ENCODE measurements around the gene SOCS4. TPM values are rescaled to one million over a fixed set of nuclear protein-coding genes. Genes with fewer than 3 reads are reported as not detected.
"Not testable (repeated sequence)": the region's sequence is repeated elsewhere in the genome, so short reads cannot be mapped to it uniquely, and the experiment has no call there.

SOCS4 gene
- total RNA-seq: 10 to 100 TPM; 29.9 to 30.3 TPM

GRCh38 chr14:55026793-55027561 is at the start of gene SOCS4, which contains the start of gene WDHD1:
SOCS4 (plus strand) TSS chr14:55027236; CDS start chr14:55043042, 15,806 bp downstream.
WDHD1 (minus strand) TSS chr14:55027099; CDS start chr14:55026787, 312 bp downstream.
- CTCF ChIA-PET: interaction anchor here (0.6 to 3.5 kb wide), 14 partner anchors 9 to 543 kb away, joined by 3 to 29 read pairs (median 3); partner anchors contain the start of genes GCH1 and MAPK1IP1L
- POLR2A ChIA-PET: no interaction called here
- no peaks in the 10 kb centered on the region for H3K27me3 Mint-ChIP-seq
- peak within 1 kb of the TSS; percentile 95 for H3K27ac Mint-ChIP-seq
- H3K4me1 Mint-ChIP-seq: peaks cover 53% of the 10 kb centered on the region
- peaks cover 18% of the 10 kb centered on the region for H3K36me3 Mint-ChIP-seq (ENCODE audit: low read depth)
- peak; percentile 96 for DNase-seq
- no peaks in the 10 kb centered on the region for H3K9me3 Mint-ChIP-seq
- peak within 1 kb of the TSS; percentile 91 for H3K4me3 Mint-ChIP-seq

GRCh38 chr14:54979039-54979438 is 48.0 kb upstream of the SOCS4 start:
- Mint-ChIP-seq H3K4me3 (no peak overlapping the region), H3K4me1 (peaks cover 16% of the 10 kb centered on the region), H3K36me3 (ENCODE audit: low read depth) (peaks cover 33% of the 10 kb centered on the region), H3K27ac (peak overlapping the region; percentile 1), H3K27me3 (no peaks in the 10 kb centered on the region), H3K9me3 (no peaks in the 10 kb centered on the region)
- ChIA-PET CTCF (no interaction called here), POLR2A (no interaction called here)
- DNase-seq: no peak

DNA sequence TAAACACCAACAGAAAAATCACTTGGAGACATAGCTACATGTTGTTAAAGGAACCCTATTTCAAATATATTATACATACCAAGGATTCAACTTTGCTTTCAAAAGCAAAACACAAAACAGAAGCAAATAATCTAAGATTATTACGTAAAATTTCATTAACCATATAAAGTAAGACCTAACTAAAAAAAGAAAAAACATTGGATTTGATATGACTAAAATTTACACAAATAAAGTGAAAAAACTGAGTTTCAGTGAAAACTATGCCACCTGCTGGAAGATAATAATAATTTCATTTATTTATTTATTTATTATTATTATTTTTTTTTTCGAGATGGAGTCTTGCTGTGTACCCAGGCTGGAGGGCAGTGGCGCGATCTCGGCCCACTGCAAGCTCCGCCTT is 45.3 kb upstream of the SOCS4 start:
- POLR2A ChIA-PET: no interaction called here
- no peaks in the 10 kb centered on the region for H3K27me3 Mint-ChIP-seq
- DNase-seq: no peak
- H3K9me3 Mint-ChIP-seq: peaks cover 3% of the 10 kb centered on the region
- no peak overlapping the region for H3K27ac Mint-ChIP-seq
- CTCF ChIA-PET: no interaction called here
- peaks cover 5% of the 10 kb centered on the region for H3K4me1 Mint-ChIP-seq
- peaks cover 49% of the 10 kb centered on the region for H3K36me3 Mint-ChIP-seq (ENCODE audit: low read depth)
- H3K4me3 Mint-ChIP-seq: no peak overlapping the region

DNA sequence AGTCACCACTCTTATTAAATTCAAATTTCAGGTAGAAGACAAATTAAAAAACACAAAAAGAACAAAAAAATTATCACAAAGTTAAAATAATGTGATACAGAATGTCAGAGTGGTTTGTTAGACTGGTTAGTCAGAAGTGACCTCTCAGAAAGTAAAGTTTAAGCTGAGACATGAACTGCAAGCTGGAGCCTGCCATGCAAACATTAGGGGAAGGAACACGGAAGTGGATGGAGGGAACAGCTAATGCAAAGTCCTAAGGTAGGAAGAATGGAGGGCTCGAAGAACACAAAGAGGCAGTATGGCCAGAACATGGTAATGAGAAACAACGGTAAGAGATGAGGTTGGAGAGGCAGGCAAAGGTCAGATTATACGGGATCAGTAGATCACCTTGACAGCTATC is 41.9 kb upstream of the SOCS4 start:
- no peak overlapping the region for H3K27ac Mint-ChIP-seq
- CTCF ChIA-PET: interaction anchor here (1.4 kb wide), 1 partner anchor 66 kb away, joined by 6 read pairs; the partner anchor contains the start of gene MAPK1IP1L
- DNase-seq: no peak
- POLR2A ChIA-PET: interaction anchor here (0.6 kb wide), 1 partner anchor 104 kb away, joined by 3 read pairs; no protein-coding TSS in a partner anchor
- H3K9me3 Mint-ChIP-seq: peaks cover 3% of the 10 kb centered on the region
- no peak overlapping the region for H3K4me3 Mint-ChIP-seq
- H3K4me1 Mint-ChIP-seq: no peaks in the 10 kb centered on the region
- H3K36me3 Mint-ChIP-seq (ENCODE audit: low read depth): peaks cover 48% of the 10 kb centered on the region
- H3K27me3 Mint-ChIP-seq: no peaks in the 10 kb centered on the region

DNA sequence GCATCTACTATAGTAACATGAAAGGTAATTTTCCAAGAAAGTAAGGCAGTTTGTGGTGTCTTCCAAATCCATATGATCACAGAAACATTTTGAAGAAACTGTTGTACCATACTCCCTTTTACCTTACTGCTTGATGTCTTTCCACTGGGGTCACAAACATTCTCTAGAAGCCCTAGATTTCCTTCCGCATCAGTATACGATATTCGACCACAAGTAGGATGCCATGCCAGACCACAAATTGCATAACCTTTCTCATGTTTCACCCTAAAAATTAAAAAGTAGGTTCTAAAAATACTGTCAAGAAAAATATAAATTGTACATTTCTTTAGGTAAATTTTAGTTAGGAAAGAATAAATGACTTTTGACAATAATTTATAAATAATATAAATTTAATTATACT is 26.7 kb upstream of the SOCS4 start:
- Mint-ChIP-seq H3K36me3 (ENCODE audit: low read depth) (peaks cover 46% of the 10 kb centered on the region), H3K4me3 (no peak overlapping the region), H3K4me1 (peaks cover 7% of the 10 kb centered on the region), H3K27ac (no peak overlapping the region), H3K9me3 (no peaks in the 10 kb centered on the region), H3K27me3 (no peaks in the 10 kb centered on the region)
- ChIA-PET CTCF (no interaction called here), POLR2A (no interaction called here)
- DNase-seq: no peak

DNA sequence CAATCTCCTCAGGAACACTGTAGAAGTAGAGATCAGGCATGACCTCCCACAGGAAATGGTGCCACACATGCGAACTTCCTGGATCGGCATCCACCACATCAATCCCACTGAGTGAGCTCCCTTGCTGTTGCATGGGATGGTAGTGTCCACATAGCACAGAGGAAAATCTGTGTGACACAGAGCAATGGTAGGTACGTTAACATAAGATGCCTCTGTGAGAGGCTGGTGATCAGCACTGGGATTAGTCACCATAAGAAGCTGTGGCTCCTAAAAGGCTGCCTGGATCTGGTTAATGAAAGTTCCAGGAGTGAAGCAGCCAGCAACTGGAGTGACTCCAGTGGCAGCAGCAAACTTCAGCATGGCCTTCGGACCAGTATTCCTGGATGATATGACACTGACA is 22.0 kb upstream of the SOCS4 start:
- peaks cover 10% of the 10 kb centered on the region for H3K4me1 Mint-ChIP-seq
- H3K27ac Mint-ChIP-seq: no peak overlapping the region
- no peak overlapping the region for H3K4me3 Mint-ChIP-seq
- no peak for DNase-seq
- no peaks in the 10 kb centered on the region for H3K9me3 Mint-ChIP-seq
- H3K27me3 Mint-ChIP-seq: no peaks in the 10 kb centered on the region
- CTCF ChIA-PET: interaction anchor here (0.6 to 1.3 kb wide), 2 partner anchors 11 to 40 kb away, joined by 3 read pairs; no protein-coding TSS in a partner anchor
- POLR2A ChIA-PET: no interaction called here
- peaks cover 45% of the 10 kb centered on the region for H3K36me3 Mint-ChIP-seq (ENCODE audit: low read depth)

- H3K36me3 Mint-ChIP-seq (ENCODE audit: low read depth): peaks cover 44% of the 10 kb centered on the region
- ChIA-PET CTCF (interaction anchor here (0.7 to 1.1 kb wide), 2 partner anchors 11 to 116 kb away, joined by 3 read pairs; partner anchors contain the start of genes SOCS4 and WDHD1), POLR2A (interaction anchor here (0.6 kb wide), 1 partner anchor 57 kb away, joined by 6 read pairs; no protein-coding TSS in a partner anchor)
- no peak overlapping the region for H3K27ac Mint-ChIP-seq
- no peak for DNase-seq
- peaks cover 5% of the 10 kb centered on the region for H3K4me1 Mint-ChIP-seq
- no peak overlapping the region for H3K4me3 Mint-ChIP-seq
- no peaks in the 10 kb centered on the region for H3K27me3 Mint-ChIP-seq
- no peaks in the 10 kb centered on the region for H3K9me3 Mint-ChIP-seq
Measured at GRCh38 chr14:55015006-55015405, 12.0 kb upstream of the SOCS4 start.

- ChIA-PET POLR2A (no interaction called here), CTCF (interaction anchor here (0.9 to 1.1 kb wide), 3 partner anchors 8 to 31 kb away, joined by 3 to 4 read pairs (median 3); no protein-coding TSS in a partner anchor)
- H3K9me3 Mint-ChIP-seq: no peaks in the 10 kb centered on the region
- DNase-seq: no peak
- H3K36me3 Mint-ChIP-seq (ENCODE audit: low read depth): peaks cover 40% of the 10 kb centered on the region
- no peak overlapping the region for H3K4me3 Mint-ChIP-seq
- H3K27me3 Mint-ChIP-seq: no peaks in the 10 kb centered on the region
- H3K4me1 Mint-ChIP-seq: peaks cover 28% of the 10 kb centered on the region
- no peak overlapping the region for H3K27ac Mint-ChIP-seq
Measured at GRCh38 chr14:55019968-55020554, 7.0 kb upstream of the SOCS4 start.

- peaks cover 56% of the 10 kb centered on the region for H3K4me1 Mint-ChIP-seq
- H3K27ac Mint-ChIP-seq, CTCF ChIA-PET, H3K9me3 Mint-ChIP-seq, H3K27me3 Mint-ChIP-seq, DNase-seq, POLR2A ChIA-PET, H3K4me3 Mint-ChIP-seq: not testable (repeated sequence)
- H3K36me3 Mint-ChIP-seq (ENCODE audit: low read depth): peaks cover 25% of the 10 kb centered on the region
Measured at GRCh38 chr14:55024365-55024764, 2.7 kb upstream of the SOCS4 start.

DNA sequence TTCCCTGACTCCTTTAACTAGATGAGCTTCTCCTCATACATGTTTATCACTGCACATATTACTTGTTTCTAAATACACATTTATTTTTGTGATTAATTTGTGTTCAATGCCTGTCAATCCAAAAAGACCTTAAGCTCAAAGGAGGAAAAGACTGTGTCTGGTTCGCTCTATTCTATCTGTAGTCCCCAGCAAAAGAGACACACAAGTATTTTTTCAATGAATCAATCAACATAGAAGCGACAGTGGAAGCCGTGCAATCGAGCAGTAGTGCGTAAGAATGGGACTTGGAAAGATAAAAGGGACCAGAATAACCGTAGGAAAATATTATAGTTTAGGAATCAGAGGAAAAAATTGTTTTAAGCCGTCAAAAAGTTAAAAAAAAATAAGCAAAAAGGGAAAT is 1.1 kb upstream of the SOCS4 start:
- Mint-ChIP-seq H3K27ac (peak overlapping the region; percentile 95), H3K4me1 (peaks cover 56% of the 10 kb centered on the region), H3K27me3 (no peaks in the 10 kb centered on the region), H3K4me3 (peak overlapping the region; percentile 91), H3K9me3 (no peaks in the 10 kb centered on the region), H3K36me3 (ENCODE audit: low read depth) (peaks cover 19% of the 10 kb centered on the region)
- CTCF ChIA-PET: interaction anchor here (0.6 to 2.1 kb wide), 6 partner anchors 11 to 40 kb away, joined by 3 to 5 read pairs (median 4); no protein-coding TSS in a partner anchor
- DNase-seq: no peak
- POLR2A ChIA-PET: no interaction called here

GRCh38 chr14:55026441-55026792 is 619 bp upstream of the SOCS4 start:
- H3K27ac Mint-ChIP-seq: peak overlapping the region; percentile 95
- peaks cover 56% of the 10 kb centered on the region for H3K4me1 Mint-ChIP-seq
- POLR2A ChIA-PET: no interaction called here
- CTCF ChIA-PET: interaction anchor here (0.6 to 3.5 kb wide), 12 partner anchors 10 to 544 kb away, joined by 3 to 29 read pairs (median 4); partner anchors contain the start of genes GCH1 and MAPK1IP1L
- H3K27me3 Mint-ChIP-seq: no peaks in the 10 kb centered on the region
- no peak for DNase-seq
- peak overlapping the region; percentile 91 for H3K4me3 Mint-ChIP-seq
- no peaks in the 10 kb centered on the region for H3K9me3 Mint-ChIP-seq
- H3K36me3 Mint-ChIP-seq (ENCODE audit: low read depth): peaks cover 21% of the 10 kb centered on the region

DNA sequence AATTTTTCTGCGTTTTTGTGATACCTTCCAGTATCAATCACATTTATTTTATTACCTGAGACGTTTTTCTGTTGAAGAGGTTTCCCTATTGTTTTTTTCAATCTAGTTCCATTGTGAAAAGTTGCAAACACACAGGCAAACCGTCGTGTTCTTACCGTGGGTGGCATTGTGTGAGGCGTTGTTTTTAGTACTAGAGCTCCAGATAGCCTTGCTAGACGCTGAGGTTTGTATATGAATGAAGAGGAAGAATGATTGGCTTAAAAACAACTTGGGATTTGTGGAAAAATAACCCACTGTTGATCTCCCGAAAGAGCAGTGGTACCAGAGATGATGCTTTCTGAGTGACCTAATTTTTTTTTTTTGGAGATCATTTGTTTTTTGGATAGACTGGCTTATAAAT is 1.0 kb downstream of the SOCS4 start:
- peak overlapping the region; percentile 91 for H3K4me3 Mint-ChIP-seq
- H3K27me3 Mint-ChIP-seq: no peaks in the 10 kb centered on the region
- DNase-seq: no peak
- CTCF ChIA-PET: interaction anchor here (0.6 to 3.5 kb wide), 4 partner anchors 9 to 488 kb away, joined by 3 to 29 read pairs (median 3); partner anchors contain the start of gene MAPK1IP1L
- H3K27ac Mint-ChIP-seq: peak overlapping the region; percentile 95
- H3K4me1 Mint-ChIP-seq: peaks cover 53% of the 10 kb centered on the region
- H3K36me3 Mint-ChIP-seq (ENCODE audit: low read depth): peaks cover 12% of the 10 kb centered on the region
- POLR2A ChIA-PET: no interaction called here
- no peaks in the 10 kb centered on the region for H3K9me3 Mint-ChIP-seq

DNA sequence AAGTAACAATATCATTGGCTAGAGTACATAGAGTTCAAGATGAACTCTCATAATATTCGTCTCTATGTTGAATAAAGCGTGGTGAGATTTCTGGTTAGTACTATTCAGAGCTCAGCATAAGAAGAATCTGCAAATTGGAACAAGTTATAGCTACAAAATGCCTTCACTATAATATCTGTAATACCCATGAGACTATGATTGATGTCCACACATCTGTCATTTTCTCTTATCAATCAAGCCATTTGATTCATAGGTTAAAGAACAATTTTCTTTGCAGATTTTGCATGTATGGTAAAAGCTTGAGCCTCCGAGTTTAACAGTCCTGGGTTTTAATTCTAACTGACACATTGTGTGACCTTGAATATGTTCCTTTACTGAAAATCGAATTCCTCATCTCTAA is 1.4 kb downstream of the SOCS4 start:
- peaks cover 52% of the 10 kb centered on the region for H3K4me1 Mint-ChIP-seq
- no peaks in the 10 kb centered on the region for H3K9me3 Mint-ChIP-seq
- ChIA-PET CTCF (interaction anchor here (1.0 to 3.5 kb wide), 3 partner anchors 9 to 22 kb away, joined by 3 to 29 read pairs (median 3); partner anchors contain the start of gene MAPK1IP1L), POLR2A (no interaction called here)
- DNase-seq: no peak
- H3K4me3 Mint-ChIP-seq: peak overlapping the region; percentile 91
- H3K27ac Mint-ChIP-seq: peak overlapping the region; percentile 20
- no peaks in the 10 kb centered on the region for H3K27me3 Mint-ChIP-seq
- peaks cover 10% of the 10 kb centered on the region for H3K36me3 Mint-ChIP-seq (ENCODE audit: low read depth)
